K562 (cell line): ENCODE data around the gene NBPF14. TPM values are rescaled to one million over a fixed set of nuclear protein-coding genes. Genes with fewer than 3 reads are reported as not detected.

ENCODE experiments used
- HMGXB4 ChIP-seq: sonication (generic); formaldehyde crosslinking; IDR thresholded peaks from 2 replicates; pipeline ENCODE4 v1.8.1; 2023; ENCODE audit warnings: mild to moderate bottlenecking, missing genetic modification reagents
- MLX ChIP-seq, 2 experiments: fragments of 450-650 bp in 1 of 2; sonication (generic) in 1 of 2; formaldehyde crosslinking; conservative IDR thresholded peaks; 2 replicates each; pipeline versions ENCODE4 v1.4.0 to v1.8.1; 2020 to 2022; ENCODE audit warnings: mild to moderate bottlenecking in 1 of 2, missing genetic modification reagents in 1 of 2
- NEUROD1 ChIP-seq: fragments of 150-350 bp; IDR thresholded peaks from 2 replicates; pipeline ENCODE4 v1.6.1; 2014; ENCODE audit warnings: borderline replicate concordance, low read length, low read depth; ENCODE audit not compliant: partially characterized antibody
- RHOXF2B ChIP-seq: fragments of 250-450 bp; sonication (Bioruptor Pico); conservative IDR thresholded peaks from 2 replicates; pipeline ENCODE4 v1.5.1; 2021
- ZNF12 ChIP-seq: sonication (generic); formaldehyde crosslinking; IDR thresholded peaks from 2 replicates; pipeline ENCODE4 v1.4.0; 2020; ENCODE audit warnings: mild to moderate bottlenecking, missing genetic modification reagents
- polyA plus RNA-seq, 8 experiments: library from polyadenylated mRNA; depleted of rRNA in 4 of 8; stranded (reverse) in 5 of 8; unstranded in 3 of 8; fragments of >200 nt; fragmentation: Nextera tagmentation in 2 of 8; fragmentation: Illumina TruSeq in 1 of 8; extraction: Ambion mirVana in 2 of 8; extraction: Trizol in 1 of 8; gene quantifications; 2 replicates each; pipeline versions ENCODE4 v1.2.1 to v1.2.3, GENCODE V29; 2011 to 2014; ENCODE audit warnings: inconsistent platforms in 1 of 8, missing spikeins in 1 of 8
- total RNA-seq, 7 experiments: library from RNA; depleted of rRNA in 6 of 7; stranded (reverse); fragments of >200 nt in 6 of 7; fragmentation: Illumina TruSeq in 2 of 7; extraction: Trizol in 2 of 7; gene quantifications; 2 replicates each; pipeline versions ENCODE4 v1.2.1 to v1.2.3, GENCODE V29; 2011 to 2021; ENCODE audit warnings: low replicate concordance in 1 of 7
- TF ChIP-seq, protein P1 (sequence below): fragments of 450-650 bp; IDR thresholded peaks from 2 replicates; pipeline ENCODE4 v1.6.1; 2016; ENCODE audit warnings: mild to moderate bottlenecking, moderate library complexity
- TF ChIP-seq, protein P2 (sequence below): sonication (generic); formaldehyde crosslinking; IDR thresholded peaks from 2 replicates; pipeline ENCODE4 v1.8.0; 2022; ENCODE audit warnings: mild to moderate bottlenecking, missing genetic modification reagents
- TF ChIP-seq, protein P3 (sequence below): fragments of 250-450 bp; sonication (Bioruptor Pico); IDR thresholded peaks from 2 replicates; pipeline ENCODE4 v1.5.0; 2020; ENCODE audit warnings: mild to moderate bottlenecking

The NBPF14 gene
- total and polyA plus RNA-seq, 9 of the 15 experiments (the other 6 are each of a cell fraction or from before 2014, with no cell fraction given): 0.99 to 10.6 (median 6.1) TPM

DNA sequence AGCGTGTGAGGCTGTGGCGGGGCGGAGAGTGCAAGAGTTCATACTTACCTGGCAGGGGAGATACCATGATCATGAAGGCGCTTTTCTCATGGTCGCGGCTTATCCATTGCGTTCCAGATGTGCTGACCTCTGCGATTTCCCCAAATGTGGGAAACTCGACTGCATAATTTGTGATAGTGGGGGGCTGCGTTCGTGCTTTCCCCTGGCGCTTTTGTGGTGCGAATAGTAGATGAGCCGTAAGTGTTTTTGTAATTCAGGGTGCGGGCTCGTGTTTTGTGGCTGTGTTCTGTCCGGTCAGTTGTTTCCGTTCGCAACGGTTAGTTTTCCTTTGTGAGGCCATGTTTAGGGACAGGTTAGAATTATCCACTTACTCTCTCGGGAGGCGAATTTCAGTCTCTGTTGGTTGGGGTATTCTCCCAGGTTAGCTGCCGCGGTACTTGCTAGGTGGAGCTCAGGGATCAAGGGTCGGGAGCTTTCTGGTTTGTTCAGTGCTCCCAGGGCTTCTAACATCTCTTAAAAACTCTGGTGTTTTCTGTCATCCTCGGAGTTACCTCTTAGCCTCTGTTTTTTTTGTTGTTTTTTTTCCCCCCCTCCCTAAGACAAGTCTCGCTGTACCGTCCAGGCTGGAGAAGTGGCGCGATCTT lies 73.1 kb downstream of the NBPF14 start (continued):
- TF ChIP-seq HMGXB4: peak; percentile 78; the same call in 1 of the 2 replicates
- TF ChIP-seq NEUROD1: peak; percentile 71
- TF ChIP-seq ZNF12 (CRISPR knock-in tag): peak; percentile 37; the same call in 1 of the 2 replicates
- TF ChIP-seq, protein P1, sequence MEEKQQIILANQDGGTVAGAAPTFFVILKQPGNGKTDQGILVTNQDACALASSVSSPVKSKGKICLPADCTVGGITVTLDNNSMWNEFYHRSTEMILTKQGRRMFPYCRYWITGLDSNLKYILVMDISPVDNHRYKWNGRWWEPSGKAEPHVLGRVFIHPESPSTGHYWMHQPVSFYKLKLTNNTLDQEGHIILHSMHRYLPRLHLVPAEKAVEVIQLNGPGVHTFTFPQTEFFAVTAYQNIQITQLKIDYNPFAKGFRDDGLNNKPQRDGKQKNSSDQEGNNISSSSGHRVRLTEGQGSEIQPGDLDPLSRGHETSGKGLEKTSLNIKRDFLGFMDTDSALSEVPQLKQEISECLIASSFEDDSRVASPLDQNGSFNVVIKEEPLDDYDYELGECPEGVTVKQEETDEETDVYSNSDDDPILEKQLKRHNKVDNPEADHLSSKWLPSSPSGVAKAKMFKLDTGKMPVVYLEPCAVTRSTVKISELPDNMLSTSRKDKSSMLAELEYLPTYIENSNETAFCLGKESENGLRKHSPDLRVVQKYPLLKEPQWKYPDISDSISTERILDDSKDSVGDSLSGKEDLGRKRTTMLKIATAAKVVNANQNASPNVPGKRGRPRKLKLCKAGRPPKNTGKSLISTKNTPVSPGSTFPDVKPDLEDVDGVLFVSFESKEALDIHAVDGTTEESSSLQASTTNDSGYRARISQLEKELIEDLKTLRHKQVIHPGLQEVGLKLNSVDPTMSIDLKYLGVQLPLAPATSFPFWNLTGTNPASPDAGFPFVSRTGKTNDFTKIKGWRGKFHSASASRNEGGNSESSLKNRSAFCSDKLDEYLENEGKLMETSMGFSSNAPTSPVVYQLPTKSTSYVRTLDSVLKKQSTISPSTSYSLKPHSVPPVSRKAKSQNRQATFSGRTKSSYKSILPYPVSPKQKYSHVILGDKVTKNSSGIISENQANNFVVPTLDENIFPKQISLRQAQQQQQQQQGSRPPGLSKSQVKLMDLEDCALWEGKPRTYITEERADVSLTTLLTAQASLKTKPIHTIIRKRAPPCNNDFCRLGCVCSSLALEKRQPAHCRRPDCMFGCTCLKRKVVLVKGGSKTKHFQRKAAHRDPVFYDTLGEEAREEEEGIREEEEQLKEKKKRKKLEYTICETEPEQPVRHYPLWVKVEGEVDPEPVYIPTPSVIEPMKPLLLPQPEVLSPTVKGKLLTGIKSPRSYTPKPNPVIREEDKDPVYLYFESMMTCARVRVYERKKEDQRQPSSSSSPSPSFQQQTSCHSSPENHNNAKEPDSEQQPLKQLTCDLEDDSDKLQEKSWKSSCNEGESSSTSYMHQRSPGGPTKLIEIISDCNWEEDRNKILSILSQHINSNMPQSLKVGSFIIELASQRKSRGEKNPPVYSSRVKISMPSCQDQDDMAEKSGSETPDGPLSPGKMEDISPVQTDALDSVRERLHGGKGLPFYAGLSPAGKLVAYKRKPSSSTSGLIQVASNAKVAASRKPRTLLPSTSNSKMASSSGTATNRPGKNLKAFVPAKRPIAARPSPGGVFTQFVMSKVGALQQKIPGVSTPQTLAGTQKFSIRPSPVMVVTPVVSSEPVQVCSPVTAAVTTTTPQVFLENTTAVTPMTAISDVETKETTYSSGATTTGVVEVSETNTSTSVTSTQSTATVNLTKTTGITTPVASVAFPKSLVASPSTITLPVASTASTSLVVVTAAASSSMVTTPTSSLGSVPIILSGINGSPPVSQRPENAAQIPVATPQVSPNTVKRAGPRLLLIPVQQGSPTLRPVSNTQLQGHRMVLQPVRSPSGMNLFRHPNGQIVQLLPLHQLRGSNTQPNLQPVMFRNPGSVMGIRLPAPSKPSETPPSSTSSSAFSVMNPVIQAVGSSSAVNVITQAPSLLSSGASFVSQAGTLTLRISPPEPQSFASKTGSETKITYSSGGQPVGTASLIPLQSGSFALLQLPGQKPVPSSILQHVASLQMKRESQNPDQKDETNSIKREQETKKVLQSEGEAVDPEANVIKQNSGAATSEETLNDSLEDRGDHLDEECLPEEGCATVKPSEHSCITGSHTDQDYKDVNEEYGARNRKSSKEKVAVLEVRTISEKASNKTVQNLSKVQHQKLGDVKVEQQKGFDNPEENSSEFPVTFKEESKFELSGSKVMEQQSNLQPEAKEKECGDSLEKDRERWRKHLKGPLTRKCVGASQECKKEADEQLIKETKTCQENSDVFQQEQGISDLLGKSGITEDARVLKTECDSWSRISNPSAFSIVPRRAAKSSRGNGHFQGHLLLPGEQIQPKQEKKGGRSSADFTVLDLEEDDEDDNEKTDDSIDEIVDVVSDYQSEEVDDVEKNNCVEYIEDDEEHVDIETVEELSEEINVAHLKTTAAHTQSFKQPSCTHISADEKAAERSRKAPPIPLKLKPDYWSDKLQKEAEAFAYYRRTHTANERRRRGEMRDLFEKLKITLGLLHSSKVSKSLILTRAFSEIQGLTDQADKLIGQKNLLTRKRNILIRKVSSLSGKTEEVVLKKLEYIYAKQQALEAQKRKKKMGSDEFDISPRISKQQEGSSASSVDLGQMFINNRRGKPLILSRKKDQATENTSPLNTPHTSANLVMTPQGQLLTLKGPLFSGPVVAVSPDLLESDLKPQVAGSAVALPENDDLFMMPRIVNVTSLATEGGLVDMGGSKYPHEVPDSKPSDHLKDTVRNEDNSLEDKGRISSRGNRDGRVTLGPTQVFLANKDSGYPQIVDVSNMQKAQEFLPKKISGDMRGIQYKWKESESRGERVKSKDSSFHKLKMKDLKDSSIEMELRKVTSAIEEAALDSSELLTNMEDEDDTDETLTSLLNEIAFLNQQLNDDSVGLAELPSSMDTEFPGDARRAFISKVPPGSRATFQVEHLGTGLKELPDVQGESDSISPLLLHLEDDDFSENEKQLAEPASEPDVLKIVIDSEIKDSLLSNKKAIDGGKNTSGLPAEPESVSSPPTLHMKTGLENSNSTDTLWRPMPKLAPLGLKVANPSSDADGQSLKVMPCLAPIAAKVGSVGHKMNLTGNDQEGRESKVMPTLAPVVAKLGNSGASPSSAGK: peak; percentile 15; the same call in 1 of the 2 replicates
- TF ChIP-seq, protein P2, sequence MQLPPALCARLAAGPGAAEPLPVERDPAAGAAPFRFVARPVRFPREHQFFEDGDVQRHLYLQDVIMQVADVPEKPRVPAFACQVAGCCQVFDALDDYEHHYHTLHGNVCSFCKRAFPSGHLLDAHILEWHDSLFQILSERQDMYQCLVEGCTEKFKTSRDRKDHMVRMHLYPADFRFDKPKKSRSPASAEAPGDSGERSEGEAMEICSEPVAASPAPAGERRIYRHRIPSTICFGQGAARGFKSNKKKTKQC (CRISPR knock-in tag): peak; percentile 98
- peak; percentile 95 to 100 for TF ChIP-seq MLX (CRISPR knock-in tag; conservative IDR thresholded peaks at IDR 0.05)
- TF ChIP-seq, protein P3, sequence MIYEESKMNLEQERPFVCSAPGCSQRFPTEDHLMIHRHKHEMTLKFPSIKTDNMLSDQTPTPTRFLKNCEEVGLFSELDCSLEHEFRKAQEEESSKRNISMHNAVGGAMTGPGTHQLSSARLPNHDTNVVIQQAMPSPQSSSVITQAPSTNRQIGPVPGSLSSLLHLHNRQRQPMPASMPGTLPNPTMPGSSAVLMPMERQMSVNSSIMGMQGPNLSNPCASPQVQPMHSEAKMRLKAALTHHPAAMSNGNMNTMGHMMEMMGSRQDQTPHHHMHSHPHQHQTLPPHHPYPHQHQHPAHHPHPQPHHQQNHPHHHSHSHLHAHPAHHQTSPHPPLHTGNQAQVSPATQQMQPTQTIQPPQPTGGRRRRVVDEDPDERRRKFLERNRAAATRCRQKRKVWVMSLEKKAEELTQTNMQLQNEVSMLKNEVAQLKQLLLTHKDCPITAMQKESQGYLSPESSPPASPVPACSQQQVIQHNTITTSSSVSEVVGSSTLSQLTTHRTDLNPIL (CRISPR knock-in tag): peak; percentile 98
- peak; percentile 99 for TF ChIP-seq RHOXF2B (CRISPR knock-in tag)
